ENCODE results near the gene EBLN2.

DNA sequence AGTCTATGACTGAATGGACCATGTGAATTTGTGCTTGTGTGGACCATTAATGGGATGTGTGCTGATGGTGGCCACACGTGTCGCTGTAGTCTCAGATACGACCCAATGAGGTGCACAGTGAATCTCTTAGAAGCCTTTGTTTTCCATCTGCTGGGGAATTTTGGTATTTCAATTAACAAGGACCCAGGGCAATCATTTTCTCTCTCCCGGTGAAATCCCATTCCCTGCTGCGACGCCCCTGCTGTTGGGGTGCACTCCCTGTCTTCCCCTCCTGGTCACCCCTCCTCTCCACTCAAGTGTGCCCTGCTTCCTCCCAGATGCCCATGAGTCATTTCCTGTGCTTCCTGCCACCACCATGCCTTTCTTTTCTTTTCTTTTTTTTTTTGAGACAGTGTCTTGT, 32.7 kb downstream of the EBLN2 start:
- TF ChIP-seq, protein P1, sequence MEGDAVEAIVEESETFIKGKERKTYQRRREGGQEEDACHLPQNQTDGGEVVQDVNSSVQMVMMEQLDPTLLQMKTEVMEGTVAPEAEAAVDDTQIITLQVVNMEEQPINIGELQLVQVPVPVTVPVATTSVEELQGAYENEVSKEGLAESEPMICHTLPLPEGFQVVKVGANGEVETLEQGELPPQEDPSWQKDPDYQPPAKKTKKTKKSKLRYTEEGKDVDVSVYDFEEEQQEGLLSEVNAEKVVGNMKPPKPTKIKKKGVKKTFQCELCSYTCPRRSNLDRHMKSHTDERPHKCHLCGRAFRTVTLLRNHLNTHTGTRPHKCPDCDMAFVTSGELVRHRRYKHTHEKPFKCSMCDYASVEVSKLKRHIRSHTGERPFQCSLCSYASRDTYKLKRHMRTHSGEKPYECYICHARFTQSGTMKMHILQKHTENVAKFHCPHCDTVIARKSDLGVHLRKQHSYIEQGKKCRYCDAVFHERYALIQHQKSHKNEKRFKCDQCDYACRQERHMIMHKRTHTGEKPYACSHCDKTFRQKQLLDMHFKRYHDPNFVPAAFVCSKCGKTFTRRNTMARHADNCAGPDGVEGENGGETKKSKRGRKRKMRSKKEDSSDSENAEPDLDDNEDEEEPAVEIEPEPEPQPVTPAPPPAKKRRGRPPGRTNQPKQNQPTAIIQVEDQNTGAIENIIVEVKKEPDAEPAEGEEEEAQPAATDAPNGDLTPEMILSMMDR (IDR thresholded peaks at IDR 0.05), result no peak
- no peak for TF ChIP-seq POLR2A (IDR thresholded peaks at IDR 0.05)

Data from testis (tissue), 2 donors.